ENCODE results near the gene LBR. TPM values are rescaled to one million over a fixed set of nuclear protein-coding genes. Genes with fewer than 3 reads are reported as not detected.

LBR gene
- total RNA-seq, 1 donor from 2014 or later: 56.4 TPM

DNA sequence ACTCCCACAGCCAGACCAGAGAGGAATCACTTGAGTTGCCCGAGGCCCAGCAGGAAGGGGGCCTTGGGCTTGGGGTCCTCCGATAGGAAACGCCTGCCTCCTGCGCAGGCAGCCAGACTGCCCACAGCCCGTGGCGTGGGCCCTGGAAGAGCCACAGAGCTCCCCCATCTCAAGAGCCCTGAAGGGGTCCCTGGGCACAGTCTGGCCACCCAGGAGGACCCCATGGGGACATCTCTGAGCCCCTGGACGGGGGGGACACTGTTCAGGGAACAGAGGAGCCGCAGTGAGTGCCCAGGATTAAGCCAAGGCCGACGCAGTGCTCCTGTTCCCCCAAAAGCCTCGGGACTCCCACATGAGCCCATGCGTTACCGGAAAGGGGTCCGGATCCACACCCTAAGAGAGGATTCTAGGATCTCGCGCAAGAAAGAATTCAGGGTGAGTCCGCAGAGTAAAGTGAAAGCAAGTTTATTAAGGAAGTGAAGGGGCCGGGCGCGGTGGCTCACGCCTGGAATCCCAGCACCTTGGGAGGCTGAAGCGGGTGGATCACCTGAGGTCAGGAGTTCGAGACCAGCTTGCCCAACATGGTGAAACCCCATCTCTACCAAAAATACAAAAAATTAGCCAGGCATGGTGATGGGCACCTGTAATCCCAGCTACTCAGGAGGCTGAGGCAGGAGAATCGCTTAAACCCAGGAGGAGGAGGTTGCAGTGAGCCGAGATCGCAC lies 38.1 kb upstream of the LBR start:
- no peaks in the 10 kb centered on the region for H3K27me3 ChIP-seq (ENCODE audit: low read depth)
- peaks cover 36% of the 10 kb centered on the region for H3K4me1 ChIP-seq
- no peaks in the 10 kb centered on the region for H3K9me3 ChIP-seq
- H3K4me3 ChIP-seq: no peak overlapping the region
- TF ChIP-seq, protein P1, sequence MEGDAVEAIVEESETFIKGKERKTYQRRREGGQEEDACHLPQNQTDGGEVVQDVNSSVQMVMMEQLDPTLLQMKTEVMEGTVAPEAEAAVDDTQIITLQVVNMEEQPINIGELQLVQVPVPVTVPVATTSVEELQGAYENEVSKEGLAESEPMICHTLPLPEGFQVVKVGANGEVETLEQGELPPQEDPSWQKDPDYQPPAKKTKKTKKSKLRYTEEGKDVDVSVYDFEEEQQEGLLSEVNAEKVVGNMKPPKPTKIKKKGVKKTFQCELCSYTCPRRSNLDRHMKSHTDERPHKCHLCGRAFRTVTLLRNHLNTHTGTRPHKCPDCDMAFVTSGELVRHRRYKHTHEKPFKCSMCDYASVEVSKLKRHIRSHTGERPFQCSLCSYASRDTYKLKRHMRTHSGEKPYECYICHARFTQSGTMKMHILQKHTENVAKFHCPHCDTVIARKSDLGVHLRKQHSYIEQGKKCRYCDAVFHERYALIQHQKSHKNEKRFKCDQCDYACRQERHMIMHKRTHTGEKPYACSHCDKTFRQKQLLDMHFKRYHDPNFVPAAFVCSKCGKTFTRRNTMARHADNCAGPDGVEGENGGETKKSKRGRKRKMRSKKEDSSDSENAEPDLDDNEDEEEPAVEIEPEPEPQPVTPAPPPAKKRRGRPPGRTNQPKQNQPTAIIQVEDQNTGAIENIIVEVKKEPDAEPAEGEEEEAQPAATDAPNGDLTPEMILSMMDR (IDR thresholded peaks at IDR 0.05): no peak
- H3K36me3 ChIP-seq: no peaks in the 10 kb centered on the region
- ATAC-seq: no peak
- no peak for DNase-seq
- H3K27ac ChIP-seq: no peak overlapping the region
- intact Hi-C loops (cut with DNase I): no loop called here

DNA sequence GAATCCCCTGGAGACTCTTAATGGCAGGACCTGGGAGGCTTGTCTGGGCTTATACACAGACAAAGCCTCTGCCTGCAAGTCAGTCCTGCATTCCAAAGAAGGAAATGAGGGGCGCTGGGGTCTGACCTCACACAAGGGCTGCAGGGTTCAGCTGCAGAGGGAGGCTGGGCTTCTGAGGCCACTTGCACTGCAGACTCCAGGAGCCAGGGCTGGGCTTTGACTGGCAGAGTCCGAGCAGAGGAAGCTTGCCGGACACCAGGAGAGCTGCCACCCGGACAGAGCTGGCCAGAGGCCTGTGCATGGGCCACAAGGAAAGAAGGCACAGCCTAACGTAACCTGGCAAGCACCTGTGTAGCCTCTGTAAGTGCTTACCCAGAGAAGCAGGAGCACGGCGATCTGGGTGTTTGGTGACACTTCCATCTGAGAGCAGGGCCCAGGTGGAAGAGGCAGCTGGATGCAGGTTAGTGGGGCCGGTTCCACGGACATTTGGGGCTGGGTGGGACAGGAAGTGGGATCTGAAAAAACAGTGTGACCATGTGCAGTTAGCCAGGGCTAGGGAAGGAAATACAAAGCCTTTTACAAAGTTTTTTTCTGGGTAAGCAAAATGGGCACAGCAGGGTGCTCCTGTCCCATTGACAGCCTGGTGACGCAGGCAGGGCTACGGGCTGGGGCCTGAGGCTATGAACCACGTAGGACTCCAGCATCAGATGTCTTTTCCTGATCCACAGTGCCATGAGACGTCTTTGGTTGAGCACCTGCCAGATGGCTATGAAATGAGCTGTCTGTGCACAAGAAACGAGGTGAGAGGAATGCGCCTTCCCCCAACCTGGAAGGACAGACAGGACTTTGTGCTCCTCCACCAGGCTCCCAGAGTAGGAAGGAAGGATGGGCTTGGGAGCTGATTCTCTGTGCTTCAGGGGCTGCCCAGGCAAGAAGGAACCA lies 37.3 kb upstream of the LBR start:
- no peaks in the 10 kb centered on the region for H3K36me3 ChIP-seq
- intact Hi-C loops (cut with DNase I): no loop called here
- no peaks in the 10 kb centered on the region for H3K27me3 ChIP-seq (ENCODE audit: low read depth)
- ATAC-seq (no peak), DNase-seq (no peak)
- H3K9me3 ChIP-seq: no peaks in the 10 kb centered on the region
- no peak overlapping the region for H3K27ac ChIP-seq
- H3K4me1 ChIP-seq: peaks cover 44% of the 10 kb centered on the region
- no peak overlapping the region for H3K4me3 ChIP-seq
- TF ChIP-seq, protein P1 (IDR thresholded peaks at IDR 0.05): no peak

DNA sequence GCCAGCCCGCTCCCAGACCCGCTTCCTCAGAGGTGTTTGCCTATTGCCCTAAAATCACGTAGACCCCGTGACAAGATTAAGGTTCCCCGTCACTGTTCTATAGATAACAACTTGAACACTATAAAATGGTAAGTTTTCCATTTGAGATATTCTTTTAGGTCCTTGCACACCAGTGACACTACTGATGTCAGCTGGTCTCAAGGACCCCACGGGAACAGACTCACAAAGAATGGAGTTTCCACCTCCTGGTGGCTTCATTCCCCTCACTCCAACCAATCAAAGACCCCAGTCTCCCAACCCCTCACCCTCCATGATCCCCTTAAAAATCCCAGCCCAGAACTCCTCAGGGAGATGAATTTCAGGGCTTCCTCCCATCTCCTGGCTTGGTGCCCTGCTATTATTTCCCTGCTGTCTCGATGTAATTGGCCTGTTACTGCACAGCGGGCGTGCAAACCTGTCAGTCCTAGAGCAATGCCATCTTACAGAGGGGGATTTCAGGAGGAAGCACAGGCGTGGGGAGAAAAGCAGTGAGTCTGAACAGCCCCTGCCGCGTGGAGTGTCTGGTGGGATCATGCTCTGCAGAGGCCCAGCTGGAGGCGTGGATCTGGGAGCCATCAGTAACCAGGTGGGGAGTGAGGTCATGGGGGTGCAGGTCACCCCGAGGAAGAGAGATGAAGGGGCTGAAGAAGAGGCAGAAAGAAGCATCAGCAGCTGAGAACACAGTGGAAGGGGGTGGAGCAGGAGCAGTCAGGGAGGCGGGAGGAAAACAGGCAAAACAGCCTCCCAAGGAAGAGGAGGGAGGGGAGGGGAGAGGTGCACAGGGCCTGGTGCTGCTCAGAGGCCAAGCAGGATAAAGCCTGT lies 35.1 kb upstream of the LBR start:
- no peak overlapping the region for H3K27ac ChIP-seq

DNA sequence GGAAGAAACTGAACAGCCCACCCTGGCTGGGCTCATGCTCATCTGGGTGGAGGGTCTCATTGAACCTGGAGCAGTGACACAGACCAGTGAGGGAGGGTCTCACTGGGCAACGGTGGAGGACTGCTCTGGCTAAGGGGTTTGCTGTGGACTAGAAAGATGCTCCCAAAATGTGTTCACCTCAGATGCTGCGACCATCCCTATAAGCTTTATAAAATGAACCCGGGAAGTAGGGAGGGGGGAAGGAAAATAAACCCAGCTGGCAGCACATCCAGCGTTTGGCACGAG lies 34.5 kb upstream of the LBR start:
- ATAC-seq (no peak), DNase-seq (no peak)
- Histone ChIP-seq H3K4me1 (peaks cover 37% of the 10 kb centered on the region), H3K9me3 (no peaks in the 10 kb centered on the region), H3K27ac (no peak overlapping the region), H3K27me3 (ENCODE audit: low read depth) (no peaks in the 10 kb centered on the region), H3K4me3 (no peak overlapping the region), H3K36me3 (no peaks in the 10 kb centered on the region)
- TF ChIP-seq, protein P1 (IDR thresholded peaks at IDR 0.05): no peak
- intact Hi-C loops (cut with DNase I): no loop called here

More for the DNA sequence above, 35.1 kb upstream of the LBR start:
- Histone ChIP-seq H3K4me3 (no peak overlapping the region), H3K27me3 (ENCODE audit: low read depth) (no peaks in the 10 kb centered on the region), H3K9me3 (no peaks in the 10 kb centered on the region), H3K4me1 (peaks cover 41% of the 10 kb centered on the region), H3K36me3 (no peaks in the 10 kb centered on the region)
- TF ChIP-seq, protein P1 (IDR thresholded peaks at IDR 0.05): no peak
- intact Hi-C loops (cut with DNase I): no loop called here
- ATAC-seq (no peak), DNase-seq (no peak)

Measured in lower lobe of right lung (tissue), 2 donors.